ENCODE results near the gene CACNA2D3.

- TF ChIP-seq, protein P1, sequence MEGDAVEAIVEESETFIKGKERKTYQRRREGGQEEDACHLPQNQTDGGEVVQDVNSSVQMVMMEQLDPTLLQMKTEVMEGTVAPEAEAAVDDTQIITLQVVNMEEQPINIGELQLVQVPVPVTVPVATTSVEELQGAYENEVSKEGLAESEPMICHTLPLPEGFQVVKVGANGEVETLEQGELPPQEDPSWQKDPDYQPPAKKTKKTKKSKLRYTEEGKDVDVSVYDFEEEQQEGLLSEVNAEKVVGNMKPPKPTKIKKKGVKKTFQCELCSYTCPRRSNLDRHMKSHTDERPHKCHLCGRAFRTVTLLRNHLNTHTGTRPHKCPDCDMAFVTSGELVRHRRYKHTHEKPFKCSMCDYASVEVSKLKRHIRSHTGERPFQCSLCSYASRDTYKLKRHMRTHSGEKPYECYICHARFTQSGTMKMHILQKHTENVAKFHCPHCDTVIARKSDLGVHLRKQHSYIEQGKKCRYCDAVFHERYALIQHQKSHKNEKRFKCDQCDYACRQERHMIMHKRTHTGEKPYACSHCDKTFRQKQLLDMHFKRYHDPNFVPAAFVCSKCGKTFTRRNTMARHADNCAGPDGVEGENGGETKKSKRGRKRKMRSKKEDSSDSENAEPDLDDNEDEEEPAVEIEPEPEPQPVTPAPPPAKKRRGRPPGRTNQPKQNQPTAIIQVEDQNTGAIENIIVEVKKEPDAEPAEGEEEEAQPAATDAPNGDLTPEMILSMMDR (IDR thresholded peaks at IDR 0.05): no peak
- TF ChIP-seq POLR2A (IDR thresholded peaks at IDR 0.05) (no peak), EP300 (IDR thresholded peaks at IDR 0.05) (no peak)
Observed at GRCh38 chr3:54649551-54649950, 527.2 kb downstream of the CACNA2D3 start.

All from tibial nerve (tissue), 4 donors.